Tibial artery (tissue), 4 donors: ENCODE results near the gene OR2T11.

Experiments
- DNase-seq, 2 donors: peaks; one replicate each; pipeline ENCODE4 v3.0.0-alpha.2; 2019
- H3K27ac ChIP-seq, 2 donors: fragments of 200-600 bp; sonication (generic) in 1 of 2; 1 replicate in 1 of 2; 2 replicates in 1 of 2; pipeline ENCODE4 v1.5.1; 2018 to 2019; ENCODE audit warnings: mild to moderate bottlenecking in 1 of 2
- H3K27me3 ChIP-seq, 2 donors: fragments of 200-600 bp; sonication (generic) in 1 of 2; one replicate each; pipeline versions ENCODE4 v1.5.1 to v1.6.0; 2016 to 2019
- H3K36me3 ChIP-seq, 3 donors: fragments of 200-600 bp; sonication (generic) in 2 of 3; one replicate each; pipeline ENCODE4 v1.5.1; 2016 to 2019; ENCODE audit warnings: mild to moderate bottlenecking in 2 of 3
- H3K4me1 ChIP-seq, 4 donors: fragments of 200-600 bp; sonication (generic) in 2 of 4; 1 replicate in 3 of 4; 2 replicates in 1 of 4; pipeline ENCODE4 v1.5.1; 2016 to 2019
- H3K4me3 ChIP-seq, 2 donors: fragments of 200-600 bp; sonication (generic) in 1 of 2; 1 replicate in 1 of 2; 2 replicates in 1 of 2; pipeline ENCODE4 v1.5.1; 2018 to 2019; ENCODE audit warnings: mild to moderate bottlenecking in 2 of 2
- H3K9me3 ChIP-seq, 3 donors: fragments of 200-600 bp; sonication (generic) in 1 of 3; one replicate each; pipeline ENCODE4 v1.5.1; 2016 to 2019
- CTCF ChIP-seq, 2 experiments: fragments of 200-600 bp in 1 of 2; fragments of 450-650 bp in 1 of 2; IDR thresholded peaks; one replicate each; pipeline ENCODE4 v1.5.1; 2017 to 2019; ENCODE audit warnings: antibody characterized with exemption in 2 of 2, mild to moderate bottlenecking in 1 of 2, moderate library complexity in 1 of 2
- intact Hi-C: fragments of 100-400 bp; cut with DNase I; formaldehyde crosslinking; loops from one replicate; pipeline ENCODE4 v1.15.0; 2023; ENCODE audit warnings: low total_unique reads

OR2T11 gene

GRCh38 chr1:248611883-248612414, 22.9 kb downstream of the OR2T11 start:
- Histone ChIP-seq H3K27ac (no peak overlapping the region), H3K27me3 (no peaks in the 10 kb centered on the region), H3K4me3 (no peak overlapping the region), H3K4me1 (no peaks in the 10 kb centered on the region), H3K9me3 (no peaks in the 10 kb centered on the region), H3K36me3 (no peaks in the 10 kb centered on the region)
- intact Hi-C loops: no loop called here
- DNase-seq: no peak
- no peak for TF ChIP-seq CTCF (IDR thresholded peaks at IDR 0.05)

GRCh38 chr1:248610301-248610700, 24.6 kb downstream of the OR2T11 start:
- DNase-seq: no peak
- no peaks in the 10 kb centered on the region for H3K27me3 ChIP-seq
- no peak overlapping the region for H3K27ac ChIP-seq
- intact Hi-C loops: no loop called here
- no peak for TF ChIP-seq CTCF (IDR thresholded peaks at IDR 0.05)
- no peak overlapping the region for H3K4me3 ChIP-seq
- H3K9me3 ChIP-seq: no peaks in the 10 kb centered on the region
- no peaks in the 10 kb centered on the region for H3K4me1 ChIP-seq
- H3K36me3 ChIP-seq: no peaks in the 10 kb centered on the region

GRCh38 chr1:248599396-248599795, 35.5 kb downstream of the OR2T11 start:
- no peak for TF ChIP-seq CTCF (IDR thresholded peaks at IDR 0.05)
- H3K27ac ChIP-seq: no peak overlapping the region
- no peak overlapping the region for H3K4me3 ChIP-seq
- DNase-seq: no peak
- H3K36me3 ChIP-seq: no peaks in the 10 kb centered on the region
- H3K27me3 ChIP-seq: no peaks in the 10 kb centered on the region
- no peaks in the 10 kb centered on the region for H3K4me1 ChIP-seq
- intact Hi-C loops: no loop called here
- H3K9me3 ChIP-seq: no peaks in the 10 kb centered on the region

GRCh38 chr1:248597589-248597988, 37.3 kb downstream of the OR2T11 start, which contains the start of gene OR2T10:
OR2T10 (minus strand) TSS chr1:248597700; CDS start chr1:248593768, 3,932 bp downstream.
- no peaks in the 10 kb centered on the region for H3K27me3 ChIP-seq
- no peaks in the 10 kb centered on the region for H3K9me3 ChIP-seq
- no peaks in the 10 kb centered on the region for H3K4me1 ChIP-seq
- H3K36me3 ChIP-seq: no peaks in the 10 kb centered on the region
- DNase-seq: no peak
- H3K27ac ChIP-seq: no peak within 1 kb of the TSS
- TF ChIP-seq CTCF (IDR thresholded peaks at IDR 0.05): no peak
- no peak within 1 kb of the TSS for H3K4me3 ChIP-seq
- intact Hi-C loops: no loop called here

GRCh38 chr1:248596615-248597014, 38.3 kb downstream of the OR2T11 start:
- intact Hi-C loops: no loop called here
- no peaks in the 10 kb centered on the region for H3K27me3 ChIP-seq
- no peak for TF ChIP-seq CTCF (IDR thresholded peaks at IDR 0.05)
- H3K27ac ChIP-seq: no peak overlapping the region
- no peak overlapping the region for H3K4me3 ChIP-seq
- no peaks in the 10 kb centered on the region for H3K36me3 ChIP-seq
- no peaks in the 10 kb centered on the region for H3K4me1 ChIP-seq
- H3K9me3 ChIP-seq: no peaks in the 10 kb centered on the region
- DNase-seq: no peak

- TF ChIP-seq CTCF (IDR thresholded peaks at IDR 0.05): no peak
- DNase-seq: no peak
- Histone ChIP-seq H3K27me3 (no peaks in the 10 kb centered on the region), H3K27ac (no peak overlapping the region), H3K4me1 (no peaks in the 10 kb centered on the region), H3K36me3 (no peaks in the 10 kb centered on the region), H3K9me3 (no peaks in the 10 kb centered on the region), H3K4me3 (no peak overlapping the region)
- intact Hi-C loops: no loop called here
Observed at GRCh38 chr1:248593226-248593625, 41.7 kb downstream of the OR2T11 start.
